Caco-2 (cell line): Measurements from ENCODE around the gene PAM16. TPM values are rescaled to one million over a fixed set of nuclear protein-coding genes. Genes with fewer than 3 reads are reported as not detected.

Experiments
- BruUV-seq: library from RNA; stranded (reverse); fragments of 400-500 nt; replicated peaks from 2 replicates; lab custom pipeline; 2021; lab: Mats Ljungman, UMichigan
- CTCF ChIA-PET: fragments of 300-600 bp; sonication (Branson Sonifier 250); formaldehyde crosslinking; loops from one replicate; lab custom pipeline; 2022; ENCODE audit warnings: antibody characterized with exemption; lab: Charles Lee
- POLR2A ChIA-PET: fragments of 300-600 bp; sonication (Branson Sonifier 250); formaldehyde crosslinking; loops from one replicate; lab custom pipeline; 2022; ENCODE audit warnings: antibody characterized with exemption; lab: Charles Lee
- DNase-seq, 2 experiments: peaks; one replicate each; pipeline versions ENCODE4 v3.0.0 to v3.0.0-alpha.2; 2020 to 2022
- H3K27me3 ChIP-seq: replicated peaks from 2 replicates; pipeline ENCODE4 v1.6.0; 2011; ENCODE audit warnings: low read length; ENCODE audit not compliant: control insufficient read depth, insufficient read depth
- H3K36me3 ChIP-seq: 2 replicates; pipeline ENCODE4 v1.5.1; 2011; ENCODE audit warnings: low read length; ENCODE audit not compliant: control insufficient read depth, insufficient read depth
- H3K4me1 ChIP-seq: fragments of 250-450 bp; sonication (Bioruptor Pico); 2 replicates; pipeline ENCODE4 v1.5.1; 2020; ENCODE audit warnings: mild to moderate bottlenecking
- H3K4me3 ChIP-seq: 2 replicates; pipeline ENCODE4 v1.5.1; 2011; ENCODE audit warnings: low read depth, mild to moderate bottlenecking, control low read depth, low read length
- H3K9me3 ChIP-seq: fragments of 250-450 bp; sonication (Bioruptor Pico); 2 replicates; pipeline ENCODE4 v1.5.1; 2020; ENCODE audit warnings: mild to moderate bottlenecking, moderate library complexity
- H3K27ac Mint-ChIP-seq: one replicate; pipeline ENCODE4 v1.8.0; 2022; ENCODE audit warnings: mixed read lengths; ENCODE audit not compliant: unreplicated experiment
- H3K27me3 Mint-ChIP-seq: one replicate; pipeline ENCODE4 v1.8.0; 2022; ENCODE audit warnings: mixed read lengths; ENCODE audit not compliant: insufficient read depth, unreplicated experiment
- H3K36me3 Mint-ChIP-seq: one replicate; pipeline ENCODE4 v1.8.0; 2022; ENCODE audit warnings: mild to moderate bottlenecking, mixed read lengths; ENCODE audit not compliant: insufficient read depth, unreplicated experiment
- H3K4me1 Mint-ChIP-seq: one replicate; pipeline ENCODE4 v1.8.0; 2022; ENCODE audit warnings: low read depth, mixed read lengths; ENCODE audit not compliant: unreplicated experiment
- H3K4me3 Mint-ChIP-seq: one replicate; pipeline ENCODE4 v1.8.0; 2022; ENCODE audit warnings: mild to moderate bottlenecking, moderate library complexity, mixed read lengths; ENCODE audit not compliant: unreplicated experiment
- H3K9me3 Mint-ChIP-seq: one replicate; pipeline ENCODE4 v1.8.0; 2022; ENCODE audit warnings: mixed read lengths; ENCODE audit not compliant: unreplicated experiment
- CTCF ChIP-seq, 2 experiments: fragments of 200-600 bp in 1 of 2; IDR thresholded peaks; 1 replicate in 1 of 2; 2 replicates in 1 of 2; pipeline versions ENCODE4 v1.5.1 to v1.8.0; 2011 to 2022; ENCODE audit warnings: antibody characterized with exemption in 1 of 2, control low read depth in 1 of 2, inconsistent platforms in 1 of 2, low read depth in 1 of 2, low read length in 1 of 2, mild to moderate bottlenecking in 1 of 2, moderate library complexity in 1 of 2; ENCODE audit not compliant: insufficient read depth in 1 of 2, severe bottlenecking in 1 of 2, unreplicated experiment in 1 of 2
- intact Hi-C: fragments of 100-400 bp; cut with micrococcal nuclease; formaldehyde crosslinking; loops from one replicate; pipeline ENCODE4 v1.10.0; 2022; ENCODE audit not compliant: unreplicated experiment
- total RNA-seq: library from RNA; stranded (reverse); gene quantifications from 2 replicates; pipeline ENCODE4 v1.2.3, GENCODE V29; 2022

Gene PAM16
- total RNA-seq, 1 experiment from 2014 or later: 74.1 TPM

- Mint-ChIP-seq H3K27ac (no peak overlapping the region), H3K27me3 (no peaks in the 10 kb centered on the region), H3K4me3 (no peak overlapping the region), H3K4me1 (no peaks in the 10 kb centered on the region), H3K9me3 (no peaks in the 10 kb centered on the region), H3K36me3 (peaks cover 18% of the 10 kb centered on the region)
- ChIA-PET CTCF (interaction anchor here (0.6 to 0.7 kb wide), 2 partner anchors 59 to 458 kb away, joined by 3 read pairs; no protein-coding TSS in a partner anchor), POLR2A (no interaction called here)
- no peak overlapping the region for H3K4me3 ChIP-seq
- no peak for DNase-seq
- H3K36me3 ChIP-seq: no peaks in the 10 kb centered on the region; the same call in 1 of the 2 replicates
- no peaks in the 10 kb centered on the region for H3K4me1 ChIP-seq
- H3K27me3 ChIP-seq: no peaks in the 10 kb centered on the region
- intact Hi-C loops: no loop called here
- no TSS peak for BruUV-seq
- no peaks in the 10 kb centered on the region for H3K9me3 ChIP-seq
- no peak for TF ChIP-seq CTCF (IDR thresholded peaks at IDR 0.05; ENCODE audit: insufficient read depth in 1 of 2, low read depth in 1 of 2, low read length in 1 of 2, severe bottlenecking in 1 of 2, unreplicated experiment in 1 of 2)
These were observed 1.8 kb downstream of the PAM16 start for GRCh38 chr16:4349332-4349731.

GRCh38 chr16:4347765-4348509 lies 3.2 kb downstream of the PAM16 start:
- no peak for TF ChIP-seq CTCF (IDR thresholded peaks at IDR 0.05; ENCODE audit: insufficient read depth in 1 of 2, low read depth in 1 of 2, low read length in 1 of 2, severe bottlenecking in 1 of 2, unreplicated experiment in 1 of 2)
- H3K27me3 Mint-ChIP-seq: no peaks in the 10 kb centered on the region
- intact Hi-C loops: no loop called here
- H3K36me3 Mint-ChIP-seq: peaks cover 18% of the 10 kb centered on the region
- no peaks in the 10 kb centered on the region for H3K27me3 ChIP-seq
- H3K9me3 Mint-ChIP-seq: no peaks in the 10 kb centered on the region
- CTCF ChIA-PET: no interaction called here
- H3K27ac Mint-ChIP-seq: no peak overlapping the region
- POLR2A ChIA-PET: no interaction called here
- H3K4me1 Mint-ChIP-seq: no peaks in the 10 kb centered on the region
- no peaks in the 10 kb centered on the region for H3K4me1 ChIP-seq
- no peaks in the 10 kb centered on the region for H3K9me3 ChIP-seq
- H3K36me3 ChIP-seq: no peaks in the 10 kb centered on the region; the same call in 1 of the 2 replicates
- no peak overlapping the region for H3K4me3 ChIP-seq
- no TSS peak for BruUV-seq
- H3K4me3 Mint-ChIP-seq: no peak overlapping the region
- no peak for DNase-seq

- H3K4me3 Mint-ChIP-seq: no peak overlapping the region
- no peaks in the 10 kb centered on the region for H3K4me1 Mint-ChIP-seq
- H3K36me3 ChIP-seq: no peaks in the 10 kb centered on the region; the same call in 1 of the 2 replicates
- no peaks in the 10 kb centered on the region for H3K9me3 Mint-ChIP-seq
- POLR2A ChIA-PET: no interaction called here
- CTCF ChIA-PET: no interaction called here
- no TSS peak for BruUV-seq
- peaks cover 18% of the 10 kb centered on the region for H3K36me3 Mint-ChIP-seq
- H3K27me3 ChIP-seq: no peaks in the 10 kb centered on the region
- H3K27ac Mint-ChIP-seq: no peak overlapping the region
- intact Hi-C loops: no loop called here
- H3K27me3 Mint-ChIP-seq: no peaks in the 10 kb centered on the region
- no peaks in the 10 kb centered on the region for H3K9me3 ChIP-seq
- TF ChIP-seq CTCF (IDR thresholded peaks at IDR 0.05; ENCODE audit: insufficient read depth in 1 of 2, low read depth in 1 of 2, low read length in 1 of 2, severe bottlenecking in 1 of 2, unreplicated experiment in 1 of 2): no peak
- H3K4me3 ChIP-seq: no peak overlapping the region
- no peak for DNase-seq
- no peaks in the 10 kb centered on the region for H3K4me1 ChIP-seq
These were observed 4.1 kb downstream of the PAM16 start for GRCh38 chr16:4347010-4347409.
